Effector memory CD4-positive, alpha-beta T cell (primary cell): Measurements from ENCODE around the gene KRT85.

Experiments
- DNase-seq, 3 donors: peaks; one replicate each; pipeline ENCODE4 v3.0.0-alpha.2; 2020
- H3K27ac ChIP-seq: 2 replicates; pipeline ENCODE4 v1.7.0; 2013; ENCODE audit warnings: mild to moderate bottlenecking, low read length, moderate library complexity; ENCODE audit not compliant: insufficient read depth, poor library complexity, severe bottlenecking
- H3K27me3 ChIP-seq: replicated peaks from 2 replicates; pipeline ENCODE4 v1.7.0; 2013; ENCODE audit warnings: mild to moderate bottlenecking, low read length; ENCODE audit not compliant: insufficient read depth, control insufficient read depth, poor library complexity, severe bottlenecking
- H3K36me3 ChIP-seq: 2 replicates; pipeline ENCODE4 v1.7.0; 2013; ENCODE audit warnings: mild to moderate bottlenecking, low read length, moderate library complexity; ENCODE audit not compliant: control insufficient read depth, insufficient read depth
- H3K4me1 ChIP-seq: 2 replicates; pipeline ENCODE4 v1.7.0; 2013; ENCODE audit warnings: low read length, mild to moderate bottlenecking; ENCODE audit not compliant: control insufficient read depth, insufficient read depth, poor library complexity, severe bottlenecking
- H3K4me3 ChIP-seq: 2 replicates; pipeline ENCODE4 v1.7.0; 2013; ENCODE audit warnings: low read length, low read depth, mild to moderate bottlenecking; ENCODE audit not compliant: insufficient read depth, poor library complexity, severe bottlenecking
- H3K9me3 ChIP-seq: 2 replicates; pipeline ENCODE4 v1.7.0; 2013; ENCODE audit warnings: mild to moderate bottlenecking, low read length, moderate library complexity; ENCODE audit not compliant: control insufficient read depth

Gene KRT85

DNA sequence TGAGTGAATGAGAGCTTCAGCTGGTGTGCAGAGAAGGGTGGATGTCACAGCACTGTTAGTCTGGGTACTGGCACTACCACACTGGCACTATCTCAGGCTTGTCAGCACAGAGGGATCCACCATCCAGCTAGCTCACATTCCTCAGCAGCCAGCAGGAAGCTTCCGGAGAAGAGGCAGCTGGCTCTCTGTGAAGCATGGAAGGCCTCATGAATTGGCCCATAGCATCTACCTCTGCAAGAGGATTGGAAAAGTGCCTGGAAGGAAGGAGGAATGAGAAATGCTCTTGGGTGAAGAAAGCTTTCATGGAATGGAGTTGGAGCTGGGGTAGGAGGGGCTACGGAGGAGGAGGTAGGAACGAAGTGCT lies 56.0 kb downstream of the KRT85 start:
- Histone ChIP-seq H3K27me3 (peaks cover 3% of the 10 kb centered on the region), H3K4me1 (no peaks in the 10 kb centered on the region), H3K9me3 (no peaks in the 10 kb centered on the region), H3K4me3 (no peak overlapping the region), H3K27ac (no peak overlapping the region), H3K36me3 (no peaks in the 10 kb centered on the region)
- no peak for DNase-seq

DNA sequence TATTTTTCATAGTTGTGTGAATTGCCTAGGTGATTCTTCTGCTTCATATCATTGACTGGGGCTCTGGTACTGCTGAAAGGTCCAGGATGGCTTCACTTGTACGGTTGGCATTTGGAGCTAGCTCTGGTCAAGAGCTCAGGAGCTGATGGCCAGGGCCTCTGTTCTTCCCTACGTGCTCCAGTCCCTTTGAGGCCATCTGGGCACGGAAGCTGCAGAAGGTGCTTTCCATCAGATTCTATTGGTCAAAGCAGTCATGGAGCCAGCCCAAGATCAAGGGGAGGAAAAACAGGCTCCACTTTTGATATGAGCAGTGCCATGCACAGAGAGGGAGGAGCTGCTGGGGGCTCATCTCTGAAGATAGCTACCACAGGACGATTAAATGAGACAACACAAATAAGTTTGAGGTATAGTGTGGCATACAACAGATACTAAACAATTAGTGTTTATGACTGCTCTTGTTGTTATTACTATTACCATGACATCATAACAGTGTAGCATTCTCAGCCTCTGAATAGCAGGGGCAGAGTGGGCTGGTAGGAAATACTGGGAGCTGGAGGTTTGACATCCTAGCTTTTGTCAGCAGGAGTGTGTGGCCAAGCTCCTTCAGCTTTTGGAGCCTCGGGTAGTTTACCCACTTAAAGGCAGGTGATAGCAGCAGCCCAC lies 56.5 kb downstream of the KRT85 start:
- no peak for DNase-seq
- Histone ChIP-seq H3K27ac (no peak overlapping the region), H3K9me3 (no peaks in the 10 kb centered on the region), H3K4me1 (no peaks in the 10 kb centered on the region), H3K27me3 (peaks cover 3% of the 10 kb centered on the region), H3K4me3 (no peak overlapping the region), H3K36me3 (no peaks in the 10 kb centered on the region)
